DMS 273 treated with DMSO at 0.1 percent for 48 hours (cell line): ENCODE measurements around the gene ATP2A1.
"Not testable (repeated sequence)": the region's sequence is repeated elsewhere in the genome, so short reads cannot be mapped to it uniquely, and the experiment has no call there.

ENCODE experiments used
- DNase-seq: peaks from one replicate; lab custom pipeline; 2025; lab: John Stamatoyannopoulos, UW

Gene ATP2A1

GRCh38 chr16:28859326-28859725 lies 19.0 kb upstream of the ATP2A1 start:
- no peak for DNase-seq

- DNase-seq: no peak
These were observed 14.1 kb upstream of the ATP2A1 start for GRCh38 chr16:28863929-28864793.

GRCh38 chr16:28865001-28865688 lies 13.1 kb upstream of the ATP2A1 start:
- DNase-seq: no peak

DNA sequence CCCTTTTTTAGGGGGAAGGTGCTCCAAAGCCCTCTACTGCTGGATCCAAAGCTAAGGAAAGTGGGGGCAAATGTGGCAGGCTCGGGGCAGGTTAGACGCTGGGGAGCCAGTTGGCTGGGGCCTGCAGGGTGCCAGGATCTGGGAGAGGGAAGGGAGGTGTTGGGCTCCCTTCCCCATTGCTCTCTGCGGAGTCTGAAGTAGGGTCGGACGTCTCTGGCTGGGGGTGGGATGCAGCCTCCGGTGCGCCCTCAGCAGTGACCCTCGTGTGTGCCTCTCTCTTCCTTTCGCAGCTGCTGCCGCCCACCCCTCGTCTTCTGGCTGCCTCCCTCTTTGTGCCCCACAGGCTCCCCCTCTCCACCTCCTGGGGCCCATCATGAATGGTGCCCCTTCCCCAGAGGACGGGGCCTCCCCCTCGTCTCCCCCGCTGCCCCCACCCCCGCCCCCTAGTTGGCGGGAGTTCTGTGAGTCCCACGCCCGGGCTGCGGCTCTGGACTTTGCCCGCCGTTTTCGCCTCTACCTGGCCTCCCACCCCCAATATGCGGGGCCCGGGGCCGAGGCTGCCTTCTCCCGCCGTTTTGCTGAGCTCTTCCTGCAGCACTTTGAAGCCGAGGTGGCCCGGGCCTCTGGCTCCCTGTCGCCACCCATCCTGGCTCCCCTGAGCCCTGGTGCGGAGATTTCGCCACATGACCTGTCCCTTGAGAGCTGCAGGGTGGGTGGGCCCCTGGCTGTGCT lies 12.4 kb upstream of the ATP2A1 start:
- no peak for DNase-seq

- no peak for DNase-seq
These were observed 11.9 kb upstream of the ATP2A1 start for GRCh38 chr16:28866454-28866804.

DNA sequence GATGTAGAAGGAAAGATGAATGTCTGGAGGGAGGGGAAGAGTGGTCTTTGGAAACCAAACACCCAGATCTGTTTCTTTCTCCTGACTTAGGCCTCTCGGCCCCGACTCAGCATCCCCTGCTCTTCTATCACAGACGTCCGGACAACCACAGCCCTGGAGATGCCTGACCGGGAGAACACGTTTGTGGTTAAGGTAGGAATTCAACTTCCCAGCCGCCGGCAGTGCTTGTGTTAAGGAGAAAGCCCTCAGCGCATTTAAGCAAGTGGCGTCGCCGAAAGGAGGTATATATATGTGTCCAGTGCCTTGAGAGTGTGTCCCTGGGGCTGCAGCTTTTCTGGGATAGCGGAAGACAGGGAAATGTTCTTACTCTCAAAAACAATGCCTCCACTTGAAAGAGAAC lies 11.0 kb upstream of the ATP2A1 start:
- no peak for DNase-seq

DNA sequence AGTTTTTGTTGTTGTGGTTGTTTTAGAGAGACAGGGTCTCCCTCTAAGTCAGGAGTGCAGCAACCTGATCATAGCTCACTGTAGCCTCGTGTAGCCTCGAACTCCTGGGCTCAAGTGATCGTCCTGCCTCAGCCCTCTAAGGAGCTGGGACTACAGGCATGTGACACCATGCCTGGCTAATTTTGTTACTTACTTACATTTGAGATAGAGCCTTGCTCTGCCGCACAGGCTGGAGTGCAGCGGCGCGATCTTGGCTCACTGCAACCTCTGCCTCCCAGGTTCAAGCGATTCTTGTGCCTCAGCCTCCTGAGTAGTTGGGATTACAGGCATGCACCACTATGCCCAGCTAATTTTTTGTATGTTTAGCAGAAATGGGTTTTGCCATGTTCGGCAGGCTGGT lies 10.6 kb upstream of the ATP2A1 start:
- DNase-seq: not testable (repeated sequence)

- DNase-seq: no peak
These were observed 9.1 kb upstream of the ATP2A1 start for GRCh38 chr16:28869201-28869600.

DNA sequence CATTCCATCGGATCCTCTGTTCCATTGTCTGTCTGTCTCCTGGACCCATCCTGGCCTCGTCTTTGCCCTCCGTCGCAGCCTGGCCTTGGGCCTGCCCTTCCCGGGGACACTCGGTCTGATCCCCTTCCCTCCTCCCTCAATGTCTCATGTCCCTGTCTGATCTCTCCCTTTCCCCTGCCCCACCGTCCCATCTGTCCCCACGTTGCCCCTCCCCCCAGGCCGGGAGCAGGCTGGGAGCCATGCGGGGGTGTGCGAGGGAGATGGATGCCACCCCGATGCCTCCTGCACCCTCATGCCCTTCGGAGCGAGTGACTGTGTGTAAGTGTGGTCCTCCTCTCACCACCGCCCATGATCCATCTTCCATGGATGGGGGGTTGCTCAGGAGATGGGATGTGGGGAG lies 5.3 kb upstream of the ATP2A1 start:
- DNase-seq: no peak

GRCh38 chr16:28873543-28874201 lies 4.6 kb upstream of the ATP2A1 start:
- no peak for DNase-seq

DNA sequence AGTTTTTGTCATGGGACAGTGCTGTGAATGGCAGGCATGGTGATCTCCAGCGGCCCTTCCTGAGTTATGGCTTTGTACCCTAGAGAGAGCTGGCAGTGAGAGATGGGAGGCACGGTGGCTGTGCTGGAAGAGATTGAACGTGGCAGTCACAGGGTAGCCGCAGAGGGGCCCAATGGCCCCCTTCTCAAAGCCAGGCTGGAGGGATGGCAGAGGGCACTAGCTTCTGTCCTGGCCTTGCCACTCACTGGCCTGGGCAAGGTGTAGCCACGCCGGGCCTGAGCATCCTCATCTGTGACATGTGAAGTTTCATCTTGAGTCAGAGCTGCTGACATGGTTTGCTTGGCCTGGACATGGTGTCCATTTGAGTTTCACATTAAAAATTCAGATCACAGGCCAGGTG lies 3.9 kb upstream of the ATP2A1 start:
- no peak for DNase-seq

DNA sequence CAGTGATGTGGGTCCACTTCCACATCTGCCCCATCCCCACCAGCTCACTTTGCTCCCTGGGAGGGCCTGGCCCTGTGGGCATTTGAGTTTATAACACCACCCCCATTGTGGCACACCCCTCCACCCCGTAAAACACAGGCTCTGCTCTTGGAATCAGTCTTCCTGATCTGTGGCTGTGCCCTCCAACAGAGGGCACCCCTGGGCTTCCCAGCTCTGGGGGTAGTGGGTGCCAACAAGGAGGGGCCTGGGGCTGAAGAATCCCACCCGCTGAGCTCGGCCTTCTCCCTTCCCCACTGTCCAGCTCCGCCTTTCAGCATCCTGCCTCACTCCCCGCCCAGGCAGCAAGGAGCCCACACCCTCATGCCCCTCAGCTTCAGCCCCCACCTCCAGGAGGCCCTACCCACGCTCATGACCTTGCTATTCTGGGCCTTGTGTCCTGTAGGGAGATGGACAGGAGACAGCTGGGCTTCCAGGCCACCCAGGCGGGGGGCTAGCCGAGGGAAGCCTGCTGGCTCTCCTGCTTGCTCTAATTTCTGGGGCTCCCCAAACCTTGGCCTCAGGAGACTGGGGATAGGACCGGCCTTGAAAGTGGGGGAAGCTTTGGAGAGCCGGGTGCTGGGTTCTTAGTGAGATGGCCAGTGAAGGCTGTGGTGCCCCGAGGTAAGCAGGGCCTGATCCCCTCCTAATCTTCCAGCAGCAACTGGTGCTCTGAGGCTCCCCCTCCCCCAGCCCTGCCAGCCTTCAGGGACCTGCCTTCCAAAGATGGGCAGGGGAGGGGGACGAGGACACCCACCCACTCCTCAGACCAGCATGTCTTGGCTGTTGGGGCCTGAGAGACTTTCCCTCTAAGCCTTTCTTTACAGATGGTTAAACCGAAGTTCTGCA lies 2.9 kb upstream of the ATP2A1 start:
- DNase-seq: no peak

GRCh38 chr16:28876019-28876659 lies 2.1 kb upstream of the ATP2A1 start:
- DNase-seq: no peak

DNA sequence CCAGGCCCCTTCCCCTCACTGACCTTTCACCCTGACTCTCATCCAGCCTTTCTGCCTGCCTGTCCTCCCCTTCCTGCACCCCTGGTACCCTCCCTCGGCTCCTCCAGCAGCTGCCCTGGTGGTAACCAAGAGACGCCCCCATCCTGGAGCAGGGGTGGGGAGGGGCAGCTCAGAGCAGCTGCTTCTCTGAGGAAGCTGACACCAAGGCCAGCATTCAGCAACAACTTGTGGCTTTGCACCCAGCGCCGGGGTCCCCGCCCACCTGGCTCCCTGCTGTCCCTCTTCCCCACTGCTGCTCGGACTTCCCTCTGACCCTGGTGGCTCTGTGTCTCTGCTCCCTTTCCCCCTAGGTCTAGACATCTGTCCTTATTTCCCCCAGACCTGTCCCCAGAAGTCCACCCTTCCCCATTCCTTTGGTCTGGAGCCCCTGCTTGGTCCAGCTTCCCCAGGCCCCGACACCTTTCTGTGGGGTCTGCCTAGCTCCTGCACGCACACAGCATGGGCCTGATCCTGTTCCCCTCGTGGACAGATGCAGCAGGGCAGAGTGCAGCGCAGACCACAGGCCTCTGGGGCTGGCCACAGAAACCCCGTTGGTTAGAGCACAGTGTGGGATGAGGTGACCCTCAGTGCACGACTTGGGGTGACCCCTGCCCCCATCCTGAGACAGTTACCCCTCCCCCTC lies 1.2 kb upstream of the ATP2A1 start:
- no peak for DNase-seq

DNA sequence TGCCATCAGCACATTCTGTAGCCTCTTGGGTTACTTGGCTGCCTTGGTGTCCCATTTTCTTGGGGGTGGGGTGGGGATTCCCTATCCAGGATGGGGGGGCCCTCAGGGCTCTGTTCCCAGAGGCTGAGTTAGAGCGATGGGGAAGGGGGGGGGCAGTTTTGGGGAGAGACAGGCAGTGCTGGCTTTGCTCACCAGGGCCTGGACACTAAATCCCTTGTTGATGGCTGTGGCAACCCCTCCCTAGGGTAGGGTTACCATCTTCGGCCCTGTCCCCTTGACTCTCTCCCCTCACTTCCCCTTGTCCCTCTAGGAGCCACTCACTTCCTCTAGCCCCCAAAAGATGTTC lies 660 bp upstream of the ATP2A1 start:
- DNase-seq: no peak

GRCh38 chr16:28879261-28879840 lies 1.1 kb downstream of the ATP2A1 start:
- DNase-seq: no peak

DNA sequence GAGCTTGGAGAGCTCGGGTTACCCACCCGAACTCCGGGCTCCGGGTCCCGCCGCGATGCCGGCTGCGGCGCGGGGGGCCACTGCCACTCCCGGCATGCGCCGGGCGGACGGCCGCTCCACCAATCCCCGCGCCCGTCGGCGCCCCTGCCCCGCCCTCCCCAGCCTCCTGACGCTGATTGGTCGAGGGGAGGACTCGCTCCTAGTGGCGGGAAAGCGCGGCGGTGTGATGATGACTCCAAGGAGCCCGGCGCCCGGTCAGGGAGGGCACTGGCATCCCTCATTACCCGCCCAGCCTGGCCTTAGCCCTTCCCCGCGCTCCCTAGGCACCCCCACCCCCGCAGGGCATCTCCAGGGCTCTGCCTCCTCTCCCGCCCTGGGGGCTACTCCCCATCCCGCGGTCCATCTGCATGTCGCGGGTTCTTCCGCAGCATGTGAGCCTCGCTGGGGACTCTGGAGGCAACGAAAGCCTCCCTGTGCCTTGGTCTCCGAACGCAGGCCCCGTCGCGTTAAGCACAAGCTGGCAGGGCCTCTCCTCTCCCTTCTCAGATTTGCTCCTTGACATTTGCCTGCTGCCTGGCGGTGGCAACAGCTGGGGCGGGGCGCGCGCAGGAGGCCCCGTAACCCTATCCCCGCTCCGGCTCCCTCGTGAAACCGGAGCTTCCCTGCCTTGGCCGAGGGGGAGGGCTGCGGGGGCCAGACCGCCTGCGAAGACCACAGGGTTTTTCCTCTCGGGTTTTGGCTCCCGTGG lies 1.7 kb downstream of the ATP2A1 start:
- peak; percentile 82 for DNase-seq

GRCh38 chr16:28880589-28880915 lies 2.3 kb downstream of the ATP2A1 start:
- no peak for DNase-seq

DNA sequence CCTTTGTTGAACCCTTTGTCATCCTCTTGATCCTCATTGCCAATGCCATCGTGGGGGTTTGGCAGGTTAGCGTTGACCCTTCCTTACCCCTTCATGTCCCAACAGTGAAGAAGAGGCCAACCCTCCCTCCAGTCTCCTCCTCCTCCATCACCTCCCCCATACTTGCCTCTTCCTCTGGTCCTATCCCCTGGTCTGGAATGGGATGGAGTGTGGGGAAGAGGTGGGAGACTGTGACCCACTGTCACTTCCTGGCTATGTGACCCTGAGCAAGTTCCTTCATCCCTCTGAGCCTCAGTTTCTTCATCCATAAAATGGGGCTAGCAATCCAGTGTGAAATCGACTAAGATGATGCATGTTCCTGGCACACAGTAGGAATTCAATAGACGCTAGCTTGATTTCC lies 2.7 kb downstream of the ATP2A1 start:
- no peak for DNase-seq
